Ovary (tissue), 3 donors: ENCODE measurements around the gene TOMM34.

Source experiments
- POLR2A ChIP-seq: fragments of 450-650 bp; IDR thresholded peaks from one replicate; pipeline ENCODE4 v1.6.1; 2017; ENCODE audit warnings: antibody characterized with exemption, mild to moderate bottlenecking, moderate library complexity
- TF ChIP-seq, protein P1 (sequence below), 3 donors: fragments of 450-650 bp in 2 of 3; fragments of 200-600 bp in 1 of 3; IDR thresholded peaks; one replicate each; pipeline versions ENCODE4 v1.5.1 to v1.8.0; 2016 to 2022; ENCODE audit warnings: antibody characterized with exemption in 3 of 3, mild to moderate bottlenecking in 1 of 3
- donor health status: DM: no; HTN: no; CAD: no.

DNA sequence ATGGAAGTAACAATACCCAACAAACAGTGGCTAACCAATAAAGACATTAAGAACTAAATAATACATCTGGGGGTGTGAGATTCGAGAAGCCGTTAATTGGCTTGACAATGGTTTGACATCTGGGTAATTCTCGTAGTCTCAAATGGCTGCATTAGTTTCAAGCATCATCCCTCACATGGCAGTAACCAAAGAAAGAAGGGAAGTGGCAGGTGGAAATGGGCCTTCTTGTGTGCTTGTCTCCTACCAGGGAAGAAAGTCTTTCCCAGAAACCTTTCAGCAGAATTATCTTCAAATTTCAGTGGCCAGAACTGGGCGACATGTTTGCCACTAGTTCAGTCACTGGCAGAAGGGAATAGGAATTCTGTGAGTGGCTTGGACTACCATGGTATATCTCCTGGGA is 16.5 kb upstream of the TOMM34 start:
- TF ChIP-seq POLR2A = no peak
- TF ChIP-seq, protein P1, sequence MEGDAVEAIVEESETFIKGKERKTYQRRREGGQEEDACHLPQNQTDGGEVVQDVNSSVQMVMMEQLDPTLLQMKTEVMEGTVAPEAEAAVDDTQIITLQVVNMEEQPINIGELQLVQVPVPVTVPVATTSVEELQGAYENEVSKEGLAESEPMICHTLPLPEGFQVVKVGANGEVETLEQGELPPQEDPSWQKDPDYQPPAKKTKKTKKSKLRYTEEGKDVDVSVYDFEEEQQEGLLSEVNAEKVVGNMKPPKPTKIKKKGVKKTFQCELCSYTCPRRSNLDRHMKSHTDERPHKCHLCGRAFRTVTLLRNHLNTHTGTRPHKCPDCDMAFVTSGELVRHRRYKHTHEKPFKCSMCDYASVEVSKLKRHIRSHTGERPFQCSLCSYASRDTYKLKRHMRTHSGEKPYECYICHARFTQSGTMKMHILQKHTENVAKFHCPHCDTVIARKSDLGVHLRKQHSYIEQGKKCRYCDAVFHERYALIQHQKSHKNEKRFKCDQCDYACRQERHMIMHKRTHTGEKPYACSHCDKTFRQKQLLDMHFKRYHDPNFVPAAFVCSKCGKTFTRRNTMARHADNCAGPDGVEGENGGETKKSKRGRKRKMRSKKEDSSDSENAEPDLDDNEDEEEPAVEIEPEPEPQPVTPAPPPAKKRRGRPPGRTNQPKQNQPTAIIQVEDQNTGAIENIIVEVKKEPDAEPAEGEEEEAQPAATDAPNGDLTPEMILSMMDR (IDR thresholded peaks at IDR 0.05) = no peak
